Neural progenitor cell (in vitro differentiated cells): ENCODE data around the gene MPC2.

Source experiments
- EZH2 ChIP-seq: fragments of 200-600 bp; sonication (generic); IDR thresholded peaks from 2 replicates; pipeline ENCODE4 v1.6.1; 2017; ENCODE audit warnings: antibody characterized with exemption, mild to moderate bottlenecking, moderate library complexity
- EZH2phosphoT487 ChIP-seq: fragments of 200-600 bp; sonication (generic); IDR thresholded peaks from 2 replicates; pipeline ENCODE4 v1.6.1; 2017; ENCODE audit warnings: antibody characterized with exemption
- TF ChIP-seq, protein P1 (sequence below): fragments of 200-600 bp; sonication (generic); IDR thresholded peaks from 2 replicates; pipeline ENCODE4 v1.5.1; 2017; ENCODE audit warnings: antibody characterized with exemption, mild to moderate bottlenecking

DNA sequence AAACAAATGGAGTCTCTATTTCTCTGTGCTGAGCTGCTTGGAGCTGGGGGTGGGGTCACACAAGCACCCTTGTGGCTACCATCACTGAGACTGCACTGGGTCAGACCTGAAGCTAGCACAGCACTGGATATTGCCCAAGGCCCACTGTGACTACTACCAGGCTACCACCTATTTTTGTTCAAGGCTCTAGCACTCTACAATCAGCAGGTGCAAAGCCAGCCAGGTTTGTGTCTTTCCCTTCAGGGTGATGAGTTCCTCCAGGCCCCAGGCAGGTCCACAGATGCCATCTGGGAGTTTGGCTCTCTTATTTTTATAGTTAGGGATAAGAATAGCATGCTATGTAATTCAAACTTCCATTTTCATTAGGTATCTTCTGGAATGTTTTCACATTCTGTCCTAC, 46.5 kb downstream of the MPC2 start:
- TF ChIP-seq, protein P1, sequence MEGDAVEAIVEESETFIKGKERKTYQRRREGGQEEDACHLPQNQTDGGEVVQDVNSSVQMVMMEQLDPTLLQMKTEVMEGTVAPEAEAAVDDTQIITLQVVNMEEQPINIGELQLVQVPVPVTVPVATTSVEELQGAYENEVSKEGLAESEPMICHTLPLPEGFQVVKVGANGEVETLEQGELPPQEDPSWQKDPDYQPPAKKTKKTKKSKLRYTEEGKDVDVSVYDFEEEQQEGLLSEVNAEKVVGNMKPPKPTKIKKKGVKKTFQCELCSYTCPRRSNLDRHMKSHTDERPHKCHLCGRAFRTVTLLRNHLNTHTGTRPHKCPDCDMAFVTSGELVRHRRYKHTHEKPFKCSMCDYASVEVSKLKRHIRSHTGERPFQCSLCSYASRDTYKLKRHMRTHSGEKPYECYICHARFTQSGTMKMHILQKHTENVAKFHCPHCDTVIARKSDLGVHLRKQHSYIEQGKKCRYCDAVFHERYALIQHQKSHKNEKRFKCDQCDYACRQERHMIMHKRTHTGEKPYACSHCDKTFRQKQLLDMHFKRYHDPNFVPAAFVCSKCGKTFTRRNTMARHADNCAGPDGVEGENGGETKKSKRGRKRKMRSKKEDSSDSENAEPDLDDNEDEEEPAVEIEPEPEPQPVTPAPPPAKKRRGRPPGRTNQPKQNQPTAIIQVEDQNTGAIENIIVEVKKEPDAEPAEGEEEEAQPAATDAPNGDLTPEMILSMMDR: no peak
- no peak for TF ChIP-seq EZH2
- no peak for TF ChIP-seq EZH2phosphoT487
